ACC112 (cell line): ENCODE data around the gene TMEM132C.
"Not testable (repeated sequence)": the region's sequence is repeated elsewhere in the genome, so short reads cannot be mapped to it uniquely, and the experiment has no call there.

Experiments
- H2AFZ ChIP-seq: fragments of 200-600 bp; sonication (generic); one replicate; pipeline ENCODE4 v1.6.0; 2017; ENCODE audit warnings: antibody characterized with exemption, low read length; ENCODE audit not compliant: unreplicated experiment
- H3K27ac ChIP-seq: fragments of 200-600 bp; sonication (generic); 2 replicates; pipeline ENCODE4 v1.5.1; 2014; ENCODE audit warnings: low read depth, mild to moderate bottlenecking, antibody characterized with exemption, low read length, moderate library complexity
- H3K27me3 ChIP-seq: fragments of 200-600 bp; sonication (generic); 2 replicates; pipeline ENCODE4 v1.6.1; 2014; ENCODE audit warnings: mild to moderate bottlenecking, antibody characterized with exemption, low read length, moderate library complexity, mixed read lengths; ENCODE audit not compliant: insufficient read depth
- H3K36me3 ChIP-seq: fragments of 200-600 bp; sonication (generic); 2 replicates; pipeline ENCODE4 v1.6.1; 2016; ENCODE audit warnings: mild to moderate bottlenecking, antibody characterized with exemption, low read length, moderate library complexity, mixed read lengths; ENCODE audit not compliant: insufficient read depth
- H3K4me1 ChIP-seq: fragments of 200-600 bp; sonication (generic); one replicate; pipeline ENCODE4 v1.6.1; 2016; ENCODE audit warnings: low read length, mixed read lengths; ENCODE audit not compliant: insufficient read depth, unreplicated experiment, control insufficient read depth
- H3K4me3 ChIP-seq: fragments of 200-600 bp; sonication (generic); 2 replicates; pipeline ENCODE4 v1.5.1; 2014; ENCODE audit warnings: mild to moderate bottlenecking, low read depth, low read length
- H3K79me2 ChIP-seq: fragments of 200-600 bp; sonication (generic); one replicate; pipeline ENCODE4 v1.6.0; 2016; ENCODE audit warnings: low read length; ENCODE audit not compliant: control insufficient read depth, unreplicated experiment, insufficient read depth

Gene TMEM132C

GRCh38 chr12:128586451-128587029 is 319.6 kb downstream of the TMEM132C start:
- no peak overlapping the region for H2AFZ ChIP-seq

GRCh38 chr12:128587918-128588317 is 320.9 kb downstream of the TMEM132C start:
- H3K4me3 ChIP-seq: no peak overlapping the region
- H3K27me3 ChIP-seq: no peaks in the 10 kb centered on the region
- no peaks in the 10 kb centered on the region for H3K4me1 ChIP-seq
- H3K36me3 ChIP-seq: no peaks in the 10 kb centered on the region
- H3K27ac ChIP-seq: no peak overlapping the region
- H2AFZ ChIP-seq: no peak overlapping the region
- no peaks in the 10 kb centered on the region for H3K79me2 ChIP-seq

More at GRCh38 chr12:128586451-128587029, 319.6 kb downstream of the TMEM132C start:
- H3K79me2 ChIP-seq: no peaks in the 10 kb centered on the region
- no peaks in the 10 kb centered on the region for H3K4me1 ChIP-seq
- no peak overlapping the region for H3K27ac ChIP-seq
- no peak overlapping the region for H3K4me3 ChIP-seq
- no peaks in the 10 kb centered on the region for H3K27me3 ChIP-seq
- H3K36me3 ChIP-seq: no peaks in the 10 kb centered on the region

GRCh38 chr12:128592220-128592744 is 325.3 kb downstream of the TMEM132C start:
- Histone ChIP-seq H3K4me3 (no peak overlapping the region), H3K36me3 (no peaks in the 10 kb centered on the region), H3K79me2 (no peaks in the 10 kb centered on the region), H3K27ac (no peak overlapping the region), H2AFZ (no peak overlapping the region), H3K27me3 (no peaks in the 10 kb centered on the region), H3K4me1 (no peaks in the 10 kb centered on the region)

GRCh38 chr12:128594521-128594920 is 327.6 kb downstream of the TMEM132C start:
- Histone ChIP-seq H2AFZ (no peak overlapping the region), H3K36me3 (no peaks in the 10 kb centered on the region), H3K27ac (no peak overlapping the region), H3K79me2 (no peaks in the 10 kb centered on the region), H3K4me1 (no peaks in the 10 kb centered on the region), H3K4me3 (no peak overlapping the region), H3K27me3 (no peaks in the 10 kb centered on the region)

GRCh38 chr12:128595609-128596008 is 328.6 kb downstream of the TMEM132C start:
- Histone ChIP-seq H3K27ac (no peak overlapping the region), H3K4me3 (no peak overlapping the region), H3K4me1 (no peaks in the 10 kb centered on the region), H3K79me2 (no peaks in the 10 kb centered on the region), H3K36me3 (no peaks in the 10 kb centered on the region), H2AFZ (no peak overlapping the region), H3K27me3 (no peaks in the 10 kb centered on the region)

GRCh38 chr12:128600886-128601285 is 333.9 kb downstream of the TMEM132C start:
- no peaks in the 10 kb centered on the region for H3K79me2 ChIP-seq
- H2AFZ ChIP-seq: no peak overlapping the region
- no peak overlapping the region for H3K27ac ChIP-seq
- no peak overlapping the region for H3K4me3 ChIP-seq
- no peaks in the 10 kb centered on the region for H3K4me1 ChIP-seq
- H3K36me3 ChIP-seq: no peaks in the 10 kb centered on the region
- no peaks in the 10 kb centered on the region for H3K27me3 ChIP-seq

- Histone ChIP-seq H3K27ac (no peak overlapping the region), H2AFZ (no peak overlapping the region), H3K4me1 (no peaks in the 10 kb centered on the region)
Observed at GRCh38 chr12:128603573-128604115, 336.7 kb downstream of the TMEM132C start.

GRCh38 chr12:128604219-128604618 is 337.2 kb downstream of the TMEM132C start:
- not testable (repeated sequence) for H3K27me3 ChIP-seq, H3K79me2 ChIP-seq, H3K36me3 ChIP-seq, H3K4me3 ChIP-seq, H3K27ac ChIP-seq, H2AFZ ChIP-seq, H3K4me1 ChIP-seq

More at GRCh38 chr12:128603573-128604115, 336.7 kb downstream of the TMEM132C start:
- H3K36me3 ChIP-seq: no peaks in the 10 kb centered on the region
- no peaks in the 10 kb centered on the region for H3K79me2 ChIP-seq
- H3K4me3 ChIP-seq: no peak overlapping the region
- H3K27me3 ChIP-seq: no peaks in the 10 kb centered on the region

GRCh38 chr12:128606051-128606450 is 339.1 kb downstream of the TMEM132C start:
- Histone ChIP-seq H3K27me3 (no peaks in the 10 kb centered on the region), H3K79me2 (no peaks in the 10 kb centered on the region), H3K4me3 (no peak overlapping the region), H3K4me1 (no peaks in the 10 kb centered on the region), H3K27ac (no peak overlapping the region), H2AFZ (no peak overlapping the region), H3K36me3 (no peaks in the 10 kb centered on the region)

GRCh38 chr12:128606538-128606937 is 339.6 kb downstream of the TMEM132C start:
- Histone ChIP-seq H3K4me3 (no peak overlapping the region), H3K79me2 (no peaks in the 10 kb centered on the region), H2AFZ (no peak overlapping the region), H3K4me1 (no peaks in the 10 kb centered on the region), H3K36me3 (no peaks in the 10 kb centered on the region), H3K27ac (no peak overlapping the region), H3K27me3 (no peaks in the 10 kb centered on the region)

- no peaks in the 10 kb centered on the region for H3K4me1 ChIP-seq
- H3K4me3 ChIP-seq: no peak overlapping the region
- H2AFZ ChIP-seq: no peak overlapping the region
- H3K27ac ChIP-seq: no peak overlapping the region
- H3K27me3 ChIP-seq: no peaks in the 10 kb centered on the region
- no peaks in the 10 kb centered on the region for H3K79me2 ChIP-seq
- no peaks in the 10 kb centered on the region for H3K36me3 ChIP-seq
Observed at GRCh38 chr12:128606970-128607369, 340.0 kb downstream of the TMEM132C start.
